ENCODE results near the gene PCDHB1. TPM values are rescaled to one million over a fixed set of nuclear protein-coding genes. Genes with fewer than 3 reads are reported as not detected.

The PCDHB1 gene
- not detected for polyA plus RNA-seq (2012; ENCODE audit: missing spikeins)

GRCh38 chr5:141050622-141051520, at the start of gene PCDHB1:
Gene PCDHB1 (plus strand): TSS chr5:141051374. CDS start chr5:141051471, 97 bp downstream.
- FAIRE-seq = no peak
- no peak for DNase-seq (ENCODE audit: insufficient read length)
- TF ChIP-seq POLR2A (IDR thresholded peaks at IDR 0.05; ENCODE audit: low read depth, low read length) (no peak), TAF1 (IDR thresholded peaks at IDR 0.05; ENCODE audit: borderline replicate concordance, low read depth, low read length) (no peak), POLR2AphosphoS5 (IDR thresholded peaks at IDR 0.05; ENCODE audit: low read depth, low read length) (no peak)

DNA sequence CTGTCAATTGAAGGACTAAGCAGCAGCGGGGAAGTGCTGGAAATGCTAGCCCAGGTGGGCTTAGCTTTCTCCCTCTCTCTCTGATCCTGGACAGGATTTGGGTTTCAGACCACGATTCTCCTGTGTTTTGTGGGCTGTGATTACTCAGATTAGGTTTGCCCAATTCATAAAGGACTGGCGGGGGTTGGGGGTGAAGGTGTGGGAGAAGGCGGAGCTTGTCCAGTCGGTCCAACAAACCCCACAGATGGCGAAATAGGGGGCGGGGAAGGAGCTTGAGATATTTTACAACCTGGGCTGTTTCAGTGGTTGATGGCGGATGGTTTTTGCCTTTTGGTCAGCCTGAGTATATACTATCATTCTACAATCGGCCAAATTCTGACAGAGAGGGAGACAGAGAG, 49.7 kb upstream of the PCDHB1 start:
- FAIRE-seq (no peak), DNase-seq (ENCODE audit: insufficient read length) (no peak)
- no peak for TF ChIP-seq POLR2A (IDR thresholded peaks at IDR 0.05; ENCODE audit: low read depth, low read length)
- TF ChIP-seq TAF1 (IDR thresholded peaks at IDR 0.05; ENCODE audit: borderline replicate concordance, low read depth, low read length) = no peak

- no peak for FAIRE-seq
- TF ChIP-seq POLR2AphosphoS5 (IDR thresholded peaks at IDR 0.05; ENCODE audit: low read depth, low read length) (no peak), POLR2A (IDR thresholded peaks at IDR 0.05; ENCODE audit: low read depth, low read length) (no peak)
- DNase-seq (ENCODE audit: insufficient read length) = no peak
These were observed 49.1 kb upstream of the PCDHB1 start for GRCh38 chr5:141001844-141002604.

GRCh38 chr5:141002605-141002965, 48.6 kb upstream of the PCDHB1 start:
- TF ChIP-seq POLR2A (IDR thresholded peaks at IDR 0.05; ENCODE audit: low read depth, low read length) (no peak), TAF1 (IDR thresholded peaks at IDR 0.05; ENCODE audit: borderline replicate concordance, low read depth, low read length) (no peak), POLR2AphosphoS5 (IDR thresholded peaks at IDR 0.05; ENCODE audit: low read depth, low read length) (no peak)
- no peak for FAIRE-seq
- no peak for DNase-seq (ENCODE audit: insufficient read length)

DNA sequence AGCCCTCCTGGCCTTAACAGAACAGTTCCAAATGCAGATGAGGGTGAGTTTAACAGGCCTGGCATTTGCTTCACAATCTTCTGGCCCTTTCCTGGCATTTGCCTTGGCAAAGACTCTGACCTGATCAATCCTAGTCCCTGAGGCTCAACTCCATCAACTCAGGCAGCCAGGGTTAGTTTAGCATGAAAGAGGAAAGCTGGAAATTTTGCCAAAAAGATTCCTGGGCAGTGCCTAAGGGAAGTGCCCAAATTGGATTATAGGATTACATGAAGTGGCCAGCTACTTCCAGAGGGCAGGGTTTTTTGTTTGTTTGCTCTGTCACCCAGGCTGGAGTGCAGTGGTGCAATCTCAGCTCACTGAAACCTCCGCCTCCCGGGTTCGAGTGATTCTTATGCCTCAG, 48.1 kb upstream of the PCDHB1 start:
- no peak for FAIRE-seq
- DNase-seq (ENCODE audit: insufficient read length) = no peak
- TF ChIP-seq TAF1 (IDR thresholded peaks at IDR 0.05; ENCODE audit: borderline replicate concordance, low read depth, low read length) = no peak
- no peak for TF ChIP-seq POLR2A (IDR thresholded peaks at IDR 0.05; ENCODE audit: low read depth, low read length)
- TF ChIP-seq POLR2AphosphoS5 (IDR thresholded peaks at IDR 0.05; ENCODE audit: low read depth, low read length) = no peak

DNA sequence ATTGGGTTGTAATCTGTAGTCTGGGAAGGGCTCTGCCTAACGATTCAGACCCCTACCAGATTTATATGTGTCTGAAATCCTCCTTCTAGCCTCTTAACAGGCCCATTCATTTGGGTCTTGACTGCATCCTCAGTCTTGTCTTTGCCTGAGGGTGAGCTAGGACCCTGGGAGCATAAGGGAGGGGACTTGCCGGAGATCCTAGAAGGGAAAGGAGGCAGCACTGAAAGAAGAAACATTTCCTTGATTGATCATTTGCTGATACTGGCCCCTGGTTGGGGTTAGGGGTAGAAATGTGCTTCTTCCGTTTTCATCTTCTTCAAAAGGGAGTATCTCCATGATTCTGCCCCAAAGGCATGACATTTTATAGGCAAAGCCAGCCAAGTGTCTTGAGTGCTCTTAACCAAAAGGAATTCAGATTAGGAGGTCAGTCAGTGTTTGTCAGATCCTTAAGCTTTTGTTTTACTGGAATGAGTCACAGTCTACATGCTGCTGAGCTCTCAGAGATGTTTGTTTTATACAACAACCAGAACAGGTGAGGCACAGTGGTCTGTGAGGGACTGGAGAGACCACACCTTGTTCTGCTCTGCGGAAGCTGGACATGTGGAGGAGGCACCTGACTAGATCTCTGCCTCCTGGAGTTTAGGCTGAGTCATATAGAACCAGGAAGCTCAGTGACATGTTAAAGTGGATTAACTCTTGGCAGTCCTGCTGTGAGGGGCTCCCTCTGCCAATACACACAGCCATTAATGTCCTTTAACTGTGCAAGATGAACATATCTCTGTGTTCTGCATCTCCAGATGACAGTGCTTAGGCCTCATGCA, 47.2 kb upstream of the PCDHB1 start:
- no peak for FAIRE-seq
- no peak for DNase-seq (ENCODE audit: insufficient read length)
- TF ChIP-seq POLR2A (IDR thresholded peaks at IDR 0.05; ENCODE audit: low read depth, low read length) (no peak), POLR2AphosphoS5 (IDR thresholded peaks at IDR 0.05; ENCODE audit: low read depth, low read length) (no peak), TAF1 (IDR thresholded peaks at IDR 0.05; ENCODE audit: borderline replicate concordance, low read depth, low read length) (no peak)

GRCh38 chr5:141007791-141008190, 43.4 kb upstream of the PCDHB1 start:
- TF ChIP-seq TAF1 (IDR thresholded peaks at IDR 0.05; ENCODE audit: borderline replicate concordance, low read depth, low read length) (no peak), POLR2A (IDR thresholded peaks at IDR 0.05; ENCODE audit: low read depth, low read length) (no peak), POLR2AphosphoS5 (IDR thresholded peaks at IDR 0.05; ENCODE audit: low read depth, low read length) (no peak)
- FAIRE-seq (no peak), DNase-seq (ENCODE audit: insufficient read length) (no peak)

GRCh38 chr5:141010047-141010793, 41.0 kb upstream of the PCDHB1 start:
- TF ChIP-seq TAF1 (IDR thresholded peaks at IDR 0.05; ENCODE audit: borderline replicate concordance, low read depth, low read length) = no peak
- no peak for TF ChIP-seq POLR2A (IDR thresholded peaks at IDR 0.05; ENCODE audit: low read depth, low read length)
- TF ChIP-seq POLR2AphosphoS5 (IDR thresholded peaks at IDR 0.05; ENCODE audit: low read depth, low read length) = no peak
- no peak for FAIRE-seq
- no peak for DNase-seq (ENCODE audit: insufficient read length)

- FAIRE-seq (no peak), DNase-seq (ENCODE audit: insufficient read length) (no peak)
These were observed 33.2 kb upstream of the PCDHB1 start for GRCh38 chr5:141017943-141018342.

GRCh38 chr5:141022384-141022783, 28.8 kb upstream of the PCDHB1 start:
- TF ChIP-seq TAF1 (IDR thresholded peaks at IDR 0.05; ENCODE audit: borderline replicate concordance, low read depth, low read length) (no peak), POLR2A (IDR thresholded peaks at IDR 0.05; ENCODE audit: low read depth, low read length) (no peak)
- no peak for FAIRE-seq
- no peak for DNase-seq (ENCODE audit: insufficient read length)

More at GRCh38 chr5:141017943-141018342, 33.2 kb upstream of the PCDHB1 start:
- TF ChIP-seq POLR2AphosphoS5 (IDR thresholded peaks at IDR 0.05; ENCODE audit: low read depth, low read length) (no peak), TAF1 (IDR thresholded peaks at IDR 0.05; ENCODE audit: borderline replicate concordance, low read depth, low read length) (no peak), POLR2A (IDR thresholded peaks at IDR 0.05; ENCODE audit: low read depth, low read length) (no peak)

Data from GM12892 (cell line).